Kidney tubule cell (primary cell): Measurements from ENCODE around the gene SLC2A8.

Source experiments
- DNase-seq: peaks from one replicate; pipeline ENCODE4 v3.0.0-alpha.2; 2018; ENCODE audit warnings: low spot score

The SLC2A8 gene

DNA sequence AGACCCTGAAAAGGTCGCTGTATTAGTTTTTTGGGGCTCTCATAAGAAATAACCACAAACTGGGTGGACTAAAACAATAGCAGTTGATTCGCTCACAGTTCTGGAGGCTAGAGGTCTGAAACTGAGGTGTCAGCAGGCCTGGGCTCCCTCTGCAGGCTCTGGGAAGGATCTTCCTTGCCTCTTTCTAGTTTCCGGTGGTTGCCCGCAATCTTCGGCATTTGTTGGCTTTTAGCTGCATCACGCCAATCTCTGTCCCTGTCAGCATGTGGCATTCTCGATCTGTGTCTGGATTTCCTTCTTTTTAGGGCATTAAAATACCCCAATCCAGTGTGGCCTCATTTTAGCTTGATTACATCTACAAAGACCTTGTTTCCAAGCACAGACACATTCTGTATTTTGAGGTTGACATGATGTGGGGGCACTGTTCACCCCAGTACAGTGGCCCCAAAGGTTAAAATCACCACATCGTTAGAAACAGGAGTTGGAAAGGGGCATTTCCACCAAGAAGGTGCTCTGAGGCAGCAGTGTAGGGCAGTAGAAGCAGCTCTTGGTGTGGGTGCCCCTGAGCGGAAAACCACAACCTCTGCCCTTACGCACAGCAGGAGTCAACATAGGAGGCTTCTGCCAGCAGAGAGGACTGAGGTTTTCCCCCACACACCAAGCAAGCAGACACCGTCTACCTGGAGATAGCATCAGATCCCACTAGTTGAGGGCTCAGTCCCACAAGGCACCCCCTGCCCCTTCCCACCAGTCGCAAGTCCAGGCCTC, 40.7 kb downstream of the SLC2A8 start:
- DNase-seq = no peak

DNA sequence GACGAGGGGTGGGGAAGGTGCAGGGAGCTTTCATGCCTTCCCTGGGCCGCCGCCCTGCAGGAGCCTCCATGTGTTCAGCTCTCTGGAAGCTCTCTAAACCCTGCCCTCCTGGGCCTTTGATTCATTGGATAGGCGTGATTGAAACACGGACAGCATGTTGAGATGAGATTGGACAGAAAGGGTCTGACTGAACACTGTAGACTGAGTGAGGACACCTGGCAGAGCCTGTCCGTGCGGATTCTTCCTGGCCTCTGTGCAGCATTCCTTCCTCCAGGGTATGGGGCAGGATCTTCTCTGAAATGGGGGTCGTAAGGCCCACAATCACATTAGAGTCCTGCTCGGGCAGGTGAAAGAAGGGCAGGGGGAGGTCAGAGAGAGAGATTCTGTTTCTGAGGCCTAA, 41.4 kb downstream of the SLC2A8 start:
- DNase-seq = no peak

DNA sequence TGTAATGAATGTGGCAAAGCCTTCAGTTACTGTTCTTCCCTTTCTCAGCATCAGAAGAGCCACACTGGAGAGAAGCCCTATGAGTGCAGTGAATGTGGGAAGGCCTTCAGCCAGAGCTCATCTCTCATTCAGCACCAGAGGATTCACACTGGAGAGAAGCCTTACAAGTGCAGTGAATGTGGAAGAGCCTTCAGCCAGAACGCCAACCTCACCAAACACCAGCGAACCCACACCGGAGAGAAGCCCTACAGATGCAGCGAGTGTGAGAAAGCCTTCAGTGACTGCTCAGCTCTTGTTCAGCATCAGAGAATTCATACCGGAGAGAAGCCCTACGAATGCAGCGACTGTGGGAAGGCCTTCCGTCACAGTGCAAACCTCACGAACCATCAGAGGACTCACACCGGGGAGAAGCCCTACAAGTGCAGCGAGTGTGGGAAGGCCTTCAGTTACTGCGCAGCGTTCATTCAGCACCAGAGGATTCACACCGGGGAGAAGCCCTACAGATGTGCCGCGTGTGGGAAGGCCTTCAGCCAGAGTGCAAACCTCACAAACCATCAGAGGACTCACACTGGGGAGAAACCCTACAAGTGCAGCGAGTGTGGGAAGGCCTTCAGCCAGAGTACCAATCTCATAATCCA, 47.4 kb downstream of the SLC2A8 start:
- DNase-seq = no peak

DNA sequence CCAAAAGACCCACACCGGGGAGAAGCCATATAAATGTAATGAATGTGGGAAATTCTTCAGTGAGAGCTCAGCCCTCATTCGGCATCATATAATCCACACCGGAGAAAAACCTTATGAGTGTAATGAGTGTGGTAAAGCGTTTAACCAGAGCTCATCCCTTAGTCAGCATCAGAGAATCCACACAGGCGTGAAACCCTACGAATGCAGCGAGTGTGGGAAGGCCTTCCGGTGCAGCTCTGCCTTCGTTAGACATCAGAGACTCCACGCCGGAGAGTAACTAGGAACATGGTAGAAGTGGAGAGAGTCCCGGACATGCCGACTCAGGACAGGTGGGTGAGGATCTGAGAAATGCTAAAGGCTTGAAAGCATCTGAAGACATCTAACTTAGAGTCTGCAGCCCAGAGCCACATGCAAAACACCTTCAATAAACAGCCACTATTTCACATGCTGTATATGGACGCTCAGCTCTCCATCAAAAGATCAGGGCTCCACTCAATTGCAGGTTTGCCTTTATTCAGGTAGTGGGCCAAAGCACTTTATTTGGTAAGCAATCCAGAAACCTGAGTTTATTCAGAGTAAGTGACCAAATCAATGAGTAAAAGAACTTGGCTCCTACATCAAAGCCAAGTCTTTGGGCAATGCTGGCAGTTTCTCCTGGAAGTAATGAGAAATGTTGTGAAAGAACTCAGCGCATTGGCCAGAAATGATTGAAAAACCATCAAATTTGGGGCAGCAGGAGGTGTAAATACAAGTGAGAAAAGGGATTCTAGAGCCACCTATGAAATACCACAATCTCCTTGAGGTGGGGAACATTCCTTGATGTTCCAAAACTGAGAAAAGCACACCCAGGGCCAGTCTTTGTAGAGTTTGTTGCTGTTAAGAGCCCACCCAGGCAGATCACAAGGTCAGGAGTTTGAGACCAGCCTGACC, 48.2 kb downstream of the SLC2A8 start:
- DNase-seq = peak; percentile 23

DNA sequence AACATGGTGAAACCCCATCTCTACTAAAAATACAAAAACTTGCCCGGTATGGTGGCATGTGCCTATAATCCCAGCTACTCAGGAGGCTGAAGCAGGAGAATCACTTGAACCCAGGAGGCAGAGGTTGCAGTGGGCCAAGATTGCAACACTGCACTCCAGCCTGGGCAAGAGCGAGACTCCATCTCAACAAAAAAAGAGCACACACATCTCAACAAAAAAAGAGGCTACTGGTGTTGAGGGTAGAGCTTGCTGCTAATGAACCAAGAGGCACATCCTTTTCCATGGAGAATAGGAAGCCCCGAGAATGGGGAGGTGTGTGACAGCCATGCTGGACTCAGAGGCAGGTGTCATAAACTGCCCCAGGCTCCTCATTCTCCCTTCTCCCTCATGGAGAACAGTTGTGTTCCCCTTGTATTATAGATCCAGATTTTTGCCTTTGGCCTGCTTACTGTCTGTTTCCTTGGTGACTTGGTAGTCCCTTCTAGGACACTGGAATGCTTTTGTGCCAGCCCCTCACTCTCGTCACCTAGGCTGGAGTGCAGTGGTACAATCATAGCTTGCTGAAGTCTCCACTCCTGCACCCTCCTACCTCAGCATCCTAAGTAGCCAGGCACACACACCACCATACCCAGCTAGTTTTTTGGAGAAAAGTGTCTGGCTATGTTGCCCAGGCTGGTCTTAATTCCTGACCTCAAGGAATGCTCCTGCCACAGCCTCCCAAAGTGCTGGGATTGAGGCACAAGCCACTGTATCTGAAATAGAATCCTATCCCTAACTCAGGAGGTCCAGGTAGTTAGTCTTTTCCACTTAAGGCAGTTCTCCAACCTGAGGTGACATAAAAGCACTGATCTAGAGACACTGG, 49.1 kb downstream of the SLC2A8 start:
- peak; percentile 21 for DNase-seq

DNA sequence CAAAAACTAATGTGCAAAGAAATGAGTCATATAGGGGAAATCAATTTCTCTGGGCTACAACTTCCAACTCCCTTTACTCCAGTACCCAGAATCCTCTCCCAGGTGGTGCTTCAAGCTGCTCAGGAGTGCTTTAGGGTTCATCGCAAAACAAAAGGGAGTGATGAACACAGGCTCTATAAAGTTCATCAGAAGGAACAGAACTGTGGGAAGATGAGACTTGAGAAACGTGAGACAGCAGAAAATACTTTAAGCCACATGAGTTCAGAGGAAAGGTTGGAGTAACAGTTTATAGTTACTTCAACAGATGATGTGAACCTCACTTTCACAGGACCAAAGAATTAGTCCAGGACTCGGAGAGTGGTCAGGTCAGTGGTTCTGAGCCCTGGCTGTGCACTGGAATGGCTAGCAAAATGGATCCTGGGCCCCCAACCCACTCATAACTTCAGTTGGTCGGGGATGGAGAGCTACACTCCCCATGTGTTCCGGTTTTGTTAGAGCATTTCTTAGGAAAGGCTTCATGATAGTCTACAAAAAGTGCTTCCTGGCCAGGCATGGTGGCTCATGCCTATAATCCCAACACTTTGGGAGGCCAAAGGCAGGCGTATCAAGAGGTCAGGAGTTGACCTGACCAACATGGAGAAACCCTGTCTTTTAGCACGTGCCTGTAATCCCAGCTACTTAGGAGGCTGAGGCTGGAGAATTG, 49.9 kb downstream of the SLC2A8 start:
- no peak for DNase-seq

DNA sequence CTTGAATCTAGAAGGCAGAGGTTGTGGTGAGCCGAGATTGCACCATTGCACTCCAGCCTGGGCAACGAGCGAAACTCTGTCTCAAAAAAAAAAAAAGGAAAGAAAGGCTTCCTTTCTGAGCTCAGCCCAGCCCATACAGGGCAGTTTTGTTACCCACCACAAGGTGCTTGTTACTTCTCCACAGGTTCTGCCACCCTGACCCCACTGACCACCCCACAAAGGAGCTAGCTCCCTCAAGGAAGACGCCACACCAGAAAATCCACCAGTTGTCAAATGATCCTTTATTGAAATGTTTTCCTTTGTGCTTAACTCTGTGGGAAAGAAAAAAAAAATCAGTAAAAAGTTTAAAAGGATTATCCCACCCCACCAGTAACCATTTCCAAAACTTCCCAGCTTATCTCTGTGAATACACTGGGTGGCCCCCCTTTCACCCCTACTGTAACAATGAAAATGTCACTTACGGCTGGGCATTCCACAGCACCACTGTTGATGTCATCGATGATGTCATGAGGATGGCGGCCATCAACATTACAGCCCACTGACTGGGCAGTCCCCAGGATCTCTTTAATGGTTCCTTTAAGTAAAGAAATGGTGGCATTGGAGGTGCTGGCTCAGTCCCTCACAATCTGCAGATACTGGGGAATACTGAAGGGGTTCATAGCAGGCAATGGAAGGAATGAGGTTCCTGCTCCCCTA, 50.6 kb downstream of the SLC2A8 start:
- peak; percentile 23 for DNase-seq

DNA sequence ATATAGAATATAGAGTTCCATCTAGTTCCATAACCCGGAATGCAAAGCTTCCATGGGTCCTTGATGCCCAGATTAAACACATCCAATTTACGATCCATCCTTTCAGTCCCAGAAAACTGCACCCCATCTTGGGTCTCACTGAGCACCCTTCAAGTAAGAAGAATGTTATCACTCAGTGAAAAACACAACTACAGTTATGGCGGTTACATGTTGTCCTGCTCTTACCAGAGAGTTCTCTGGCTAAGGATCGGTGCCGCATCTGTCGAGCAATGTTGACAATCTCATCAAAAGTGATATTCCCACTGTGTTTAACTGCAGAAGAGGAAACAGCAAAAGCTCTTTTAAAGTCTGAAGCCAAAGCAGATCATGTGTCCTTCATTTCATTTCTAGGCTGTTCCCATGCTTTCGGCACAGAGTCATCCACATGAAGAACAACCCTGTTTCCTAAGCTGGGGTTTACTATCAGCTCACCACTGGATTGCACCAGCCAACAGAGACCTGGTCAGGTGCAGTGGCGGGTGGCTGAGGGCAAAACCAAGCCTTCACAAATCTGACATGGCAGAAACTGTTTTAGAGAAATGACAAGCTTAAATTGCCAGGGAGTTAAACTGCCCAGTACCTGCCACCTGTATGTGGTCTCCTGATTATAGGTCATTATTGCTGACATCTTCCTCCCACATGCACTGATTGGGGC, 51.3 kb downstream of the SLC2A8 start:
- peak; percentile 9 for DNase-seq

DNA sequence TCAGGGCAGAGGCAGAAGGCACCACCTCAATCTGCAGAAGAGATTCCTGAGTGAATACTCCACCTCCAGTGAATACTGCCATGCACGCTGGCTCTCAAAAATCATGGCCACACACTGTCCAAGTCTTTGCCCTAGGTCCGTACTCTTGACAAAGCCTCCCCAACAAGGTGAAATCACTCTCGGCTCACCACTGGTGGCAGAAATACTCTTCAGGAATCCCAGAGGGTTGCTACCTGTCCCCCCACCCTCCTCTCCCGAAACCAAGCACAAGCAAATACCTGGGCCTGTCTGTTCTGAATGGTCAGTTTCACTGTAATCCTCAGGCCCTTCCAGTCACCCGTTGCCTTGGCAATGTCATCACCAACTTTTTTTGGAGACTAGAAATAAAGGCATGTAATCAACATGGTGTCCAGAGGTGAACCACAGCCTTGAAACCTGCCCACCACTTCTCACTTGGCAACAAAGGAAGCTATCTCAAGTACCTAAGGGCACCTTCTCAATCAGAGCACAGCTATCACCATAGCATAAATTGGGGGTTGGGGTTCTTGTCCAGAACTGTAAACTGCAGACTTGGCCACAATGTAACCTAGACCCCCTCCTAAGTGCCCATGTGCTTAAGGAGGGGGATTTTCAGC, 52.5 kb downstream of the SLC2A8 start:
- peak; percentile 31 for DNase-seq

DNA sequence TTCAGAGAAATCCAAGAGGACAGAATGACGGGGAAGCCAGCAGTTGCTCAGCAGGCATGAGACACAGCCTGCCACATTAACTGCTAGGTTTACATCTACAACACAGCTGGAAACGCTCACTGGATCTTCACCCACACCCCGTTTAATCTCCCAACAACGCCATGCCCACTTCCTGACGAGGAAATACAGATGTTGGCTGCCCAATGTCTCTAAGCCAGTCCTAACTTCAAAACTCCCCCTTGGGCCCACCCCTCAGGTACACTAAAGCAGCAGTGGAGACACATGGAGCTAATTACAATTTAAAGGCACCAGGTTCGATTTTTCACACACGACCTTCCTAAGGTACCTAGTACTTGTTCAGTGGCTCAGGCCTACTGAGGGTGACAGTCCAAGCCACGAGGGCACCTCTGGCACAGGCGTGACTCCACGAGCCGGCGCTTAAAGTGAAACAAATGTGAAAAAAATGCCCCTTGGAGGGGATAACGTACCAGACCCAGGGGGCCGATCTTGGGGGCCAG, 53.3 kb downstream of the SLC2A8 start:
- peak; percentile 23 for DNase-seq

DNA sequence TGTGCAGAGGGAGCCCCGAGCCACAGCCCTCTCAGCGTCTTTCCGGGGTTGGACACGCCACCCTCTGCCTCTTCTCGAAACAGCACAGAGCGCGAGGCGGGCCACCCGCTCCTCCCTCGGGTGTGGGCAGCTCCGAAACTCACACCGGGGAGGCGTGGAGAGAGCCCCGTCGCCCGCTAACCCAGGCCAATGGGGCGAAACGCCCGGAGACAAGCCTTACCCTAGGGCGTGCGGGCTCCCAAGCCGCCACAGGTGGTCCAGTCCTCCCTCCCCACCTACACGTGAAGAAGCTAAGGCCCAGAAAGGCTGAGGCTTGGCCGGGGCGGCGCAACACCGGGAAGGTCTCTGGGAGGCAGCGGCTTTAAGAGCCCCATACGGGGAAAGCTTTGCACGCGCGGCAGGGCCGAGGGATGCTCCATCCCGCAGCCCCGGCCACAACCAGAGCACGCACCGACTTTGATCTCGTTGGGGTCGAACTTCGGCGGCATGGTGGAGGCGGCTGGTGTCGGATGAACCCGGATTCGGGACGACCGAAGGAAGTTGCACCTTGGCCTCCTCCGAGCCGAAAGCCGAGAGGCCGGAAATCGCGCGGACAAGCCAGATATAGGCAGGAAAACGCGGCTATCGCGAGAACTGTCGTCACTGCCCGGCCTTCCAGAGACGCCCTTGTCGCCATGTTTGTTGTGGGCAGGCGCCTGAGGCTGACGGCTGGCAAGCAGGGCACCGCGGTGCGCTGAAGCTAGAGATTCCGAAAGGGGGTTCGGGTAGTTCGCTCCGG, 54.0 kb downstream of the SLC2A8 start, which contains the start of the genes LRSAM1 and RPL12:
Gene LRSAM1 (plus strand): TSS at position 681 of the 778 bp plus-strand sequence. CDS start 3,018 bp downstream, outside the sequence.
Gene RPL12 (minus strand): TSS at position 577 of the 778 bp plus-strand sequence. CDS start 89 bp downstream, at position 488.
- DNase-seq = peak; percentile 95

DNA sequence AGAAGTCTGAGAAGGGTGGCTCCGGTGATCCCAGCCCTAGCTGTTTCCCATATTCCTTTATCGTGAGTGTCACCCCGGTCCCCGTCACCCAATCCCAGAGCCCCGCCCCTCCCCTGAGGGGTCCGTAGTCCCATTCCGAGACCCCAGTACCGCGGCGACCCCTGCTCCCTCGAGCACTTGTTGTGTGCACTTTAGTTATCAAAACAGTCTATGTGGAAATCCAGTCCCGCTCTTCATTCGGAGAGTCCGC, 54.6 kb downstream of the SLC2A8 start:
- DNase-seq = no peak

DNA sequence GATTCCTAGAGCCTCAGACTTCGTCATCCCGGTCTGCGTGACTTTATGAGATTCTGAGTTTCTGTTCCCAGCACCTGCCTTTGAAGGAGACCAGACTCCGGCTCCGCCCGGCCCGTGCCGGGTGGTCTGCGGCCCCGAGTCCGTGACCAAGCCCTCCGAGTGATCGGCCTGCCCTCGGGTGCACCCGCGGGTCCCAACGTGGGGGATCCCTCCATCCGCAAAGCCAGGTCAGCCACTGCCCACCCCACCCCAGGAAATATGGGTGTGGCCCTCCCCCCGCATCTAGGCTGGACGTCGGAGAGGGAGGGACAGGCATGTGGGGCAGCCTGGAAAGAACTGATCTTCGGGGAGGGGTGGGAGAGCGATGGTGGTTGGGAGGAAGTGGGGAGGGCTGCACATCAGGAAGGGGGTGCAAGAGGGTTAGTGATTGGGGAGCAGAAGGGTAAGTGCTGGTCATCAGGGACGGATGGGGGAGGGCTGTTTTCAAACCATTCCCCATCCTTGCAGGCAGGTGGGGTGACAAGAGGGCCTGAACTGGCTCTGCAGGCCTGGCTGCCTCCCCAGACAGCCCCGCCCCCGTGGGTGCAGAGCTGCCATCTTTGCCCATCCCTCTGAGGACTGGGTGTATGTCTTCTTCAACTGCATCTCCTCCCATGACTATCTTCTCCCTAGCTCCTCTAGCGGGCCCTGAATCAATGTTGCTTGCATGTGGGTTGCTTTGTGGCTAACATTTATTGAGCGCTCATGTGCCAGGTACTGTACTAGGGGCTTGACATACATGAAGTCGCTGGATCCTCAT, 55.1 kb downstream of the SLC2A8 start:
- DNase-seq = peak; percentile 66

DNA sequence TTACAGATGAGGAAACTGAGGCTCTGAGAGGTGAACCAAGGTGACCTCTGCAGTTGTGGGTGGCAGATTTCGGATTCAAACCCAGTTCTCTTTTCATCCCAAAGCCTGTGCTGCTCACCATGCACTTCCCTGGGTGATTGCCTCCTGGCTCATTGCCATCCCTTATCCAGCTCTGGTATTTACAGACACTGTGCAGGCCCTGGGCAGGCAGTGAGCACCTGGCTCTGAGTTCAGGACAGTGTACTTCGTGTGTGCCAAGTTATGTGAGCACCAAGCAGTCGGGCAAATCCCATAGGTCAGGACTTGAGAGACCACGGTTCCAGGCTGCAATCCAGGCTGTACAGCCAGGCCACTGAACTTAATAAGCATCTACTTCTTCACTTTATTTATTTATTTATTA, 55.7 kb downstream of the SLC2A8 start:
- DNase-seq = peak; percentile 66

DNA sequence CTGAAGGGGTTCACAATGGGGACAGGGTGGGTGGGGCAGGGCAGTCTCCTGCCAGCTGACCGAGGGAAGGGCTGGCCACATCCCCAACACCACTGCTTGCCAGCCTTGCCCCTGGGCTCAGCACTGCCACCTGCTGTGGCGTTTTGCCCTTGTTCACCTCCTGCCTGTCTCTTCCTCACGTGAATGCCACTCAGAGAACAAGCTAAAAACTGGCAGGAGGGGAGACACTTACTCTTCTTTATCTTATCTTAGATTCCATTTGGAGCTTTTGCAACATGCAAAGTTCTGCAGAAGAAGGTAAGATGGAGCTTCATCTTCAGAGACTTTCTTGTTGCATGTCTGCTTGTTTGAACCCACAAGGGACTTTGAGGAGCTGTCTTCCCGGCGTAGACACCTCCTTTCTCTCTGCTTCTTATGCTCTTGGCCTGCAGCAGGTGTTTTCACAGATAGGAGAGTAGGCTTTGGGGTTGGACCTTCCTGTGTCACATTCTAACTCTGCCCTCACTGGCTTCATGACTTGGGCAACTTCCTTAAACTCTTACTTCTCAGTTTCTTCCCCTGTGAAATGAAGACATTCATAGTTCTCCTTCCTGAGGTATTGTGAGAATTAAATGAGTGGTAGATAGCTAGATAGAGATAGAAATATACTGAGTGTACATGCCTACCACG, 58.5 kb downstream of the SLC2A8 start:
- peak; percentile 21 for DNase-seq

DNA sequence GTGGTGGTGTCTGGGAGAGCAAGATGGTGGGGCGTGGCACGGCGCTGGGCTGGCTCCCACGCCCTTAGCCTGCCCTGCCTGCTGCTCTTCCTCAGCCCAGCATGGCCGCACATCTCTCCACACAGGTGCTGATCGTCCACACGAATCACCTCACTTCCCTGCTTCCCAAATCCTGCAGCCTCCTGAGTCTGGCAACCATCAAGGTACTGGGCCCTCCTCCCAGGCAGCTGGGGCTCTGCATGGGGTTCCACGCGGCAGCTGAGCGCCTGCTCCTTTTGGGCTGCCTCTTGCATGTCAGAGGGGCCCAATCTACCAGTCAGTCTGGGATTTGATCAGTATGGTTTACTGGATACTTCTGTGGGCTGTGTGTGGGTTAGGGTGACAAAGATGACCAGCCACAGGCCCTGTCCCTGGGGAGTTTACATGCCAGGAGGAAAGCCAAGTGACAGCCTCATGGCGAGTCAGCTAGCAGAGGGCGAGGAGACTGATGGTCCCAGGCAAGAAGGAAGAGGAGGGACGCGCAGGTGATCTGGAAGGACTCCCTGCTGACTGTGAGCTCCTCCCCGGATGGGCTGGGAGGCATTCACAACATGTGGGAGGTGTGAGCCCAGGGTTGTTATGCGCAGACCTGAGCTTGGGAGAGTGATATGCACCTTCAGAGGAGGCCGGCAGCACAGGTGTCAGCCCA, 60.4 kb downstream of the SLC2A8 start:
- peak; percentile 42 for DNase-seq
